Large intestine (tissue), 3 donors: ENCODE measurements around the gene CCDC28B. TPM values are rescaled to one million over a fixed set of nuclear protein-coding genes. Genes with fewer than 3 reads are reported as not detected.

ENCODE experiments used
- DNase-seq, 2 donors: peaks; one replicate each; pipeline versions ENCODE4 v3.0.0 to v3.0.0-alpha.2; 2013
- H3K27ac ChIP-seq: one replicate; pipeline ENCODE4 v1.5.1; 2013; ENCODE audit warnings: low read length
- H3K27me3 ChIP-seq: 2 replicates; pipeline ENCODE4 v1.6.1; 2013; ENCODE audit warnings: low read length; ENCODE audit not compliant: control insufficient read depth, insufficient read depth
- H3K36me3 ChIP-seq: 2 replicates; pipeline ENCODE4 v1.6.1; 2013; ENCODE audit warnings: low read length; ENCODE audit not compliant: control insufficient read depth, insufficient read depth
- H3K4me1 ChIP-seq: one replicate; pipeline ENCODE4 v1.6.1; 2013; ENCODE audit warnings: low read length; ENCODE audit not compliant: control insufficient read depth, insufficient read depth
- H3K4me3 ChIP-seq: one replicate; pipeline ENCODE4 v1.5.1; 2013; ENCODE audit warnings: low read length
- H3K9me3 ChIP-seq: one replicate; pipeline ENCODE4 v1.6.1; 2013; ENCODE audit warnings: mild to moderate bottlenecking, low read depth, low read length, moderate library complexity; ENCODE audit not compliant: control insufficient read depth
- WGBS: methylation state at CpG from one replicate; pipeline ENCODE4 v1.1.5; 2013; ENCODE audit warnings: low lambda C conversion rate; ENCODE audit not compliant: insufficient coverage; 5-methylcytosine and 5-hydroxymethylcytosine counted together
- polyA plus RNA-seq: library from polyadenylated mRNA; unstranded; fragments of 120-200 nt; gene quantifications from one replicate; pipeline ENCODE4 v1.2.1, GENCODE V29; 2013

Gene CCDC28B
- polyA plus RNA-seq, 1 donor = 13.3 TPM

GRCh38 chr1:32192220-32192948, 8.0 kb upstream of the CCDC28B start:
- Histone ChIP-seq H3K27me3 (no peaks in the 10 kb centered on the region), H3K27ac (no peak overlapping the region), H3K9me3 (no peaks in the 10 kb centered on the region), H3K36me3 (peaks cover 95% of the 10 kb centered on the region), H3K4me1 (peaks cover under 1% of the 10 kb centered on the region), H3K4me3 (no peak overlapping the region)
- no peak for DNase-seq
- WGBS = no CpG with 5 or more reads among the region's 8 CpGs

- no peaks in the 10 kb centered on the region for H3K9me3 ChIP-seq
- WGBS = no CpG with 5 or more reads among the region's 6 CpGs
Measured at GRCh38 chr1:32194984-32195383, 5.4 kb upstream of the CCDC28B start.

GRCh38 chr1:32195531-32195930, 4.9 kb upstream of the CCDC28B start:
- DNase-seq = no peak
- peaks cover 11% of the 10 kb centered on the region for H3K4me1 ChIP-seq
- H3K9me3 ChIP-seq = no peaks in the 10 kb centered on the region
- peaks cover 77% of the 10 kb centered on the region for H3K36me3 ChIP-seq
- WGBS = no CpG with 5 or more reads among the region's 3 CpGs
- H3K4me3 ChIP-seq = no peak overlapping the region
- H3K27me3 ChIP-seq = no peaks in the 10 kb centered on the region
- H3K27ac ChIP-seq = no peak overlapping the region

More at GRCh38 chr1:32194984-32195383, 5.4 kb upstream of the CCDC28B start:
- Histone ChIP-seq H3K4me3 (no peak overlapping the region), H3K27ac (no peak overlapping the region), H3K4me1 (peaks cover 7% of the 10 kb centered on the region), H3K27me3 (no peaks in the 10 kb centered on the region), H3K36me3 (peaks cover 83% of the 10 kb centered on the region)
- DNase-seq = no peak

- no peak for DNase-seq
- Histone ChIP-seq H3K36me3 (peaks cover 72% of the 10 kb centered on the region), H3K4me3 (no peak overlapping the region), H3K27me3 (no peaks in the 10 kb centered on the region), H3K27ac (no peak overlapping the region), H3K9me3 (peaks cover 2% of the 10 kb centered on the region), H3K4me1 (peaks cover 14% of the 10 kb centered on the region)
Measured at GRCh38 chr1:32195972-32196823, 4.2 kb upstream of the CCDC28B start.

GRCh38 chr1:32197074-32197473, 3.3 kb upstream of the CCDC28B start:
- Histone ChIP-seq H3K36me3 (peaks cover 63% of the 10 kb centered on the region), H3K27ac (no peak overlapping the region), H3K4me1 (peaks cover 22% of the 10 kb centered on the region), H3K9me3 (peaks cover 2% of the 10 kb centered on the region), H3K27me3 (no peaks in the 10 kb centered on the region), H3K4me3 (no peak overlapping the region)
- no CpG with 5 or more reads among the region's 1 CpG for WGBS
- DNase-seq = peak in 1 of 2 donors; percentile 37

- WGBS = no CpG with 5 or more reads among the region's 6 CpGs
- H3K27ac ChIP-seq = no peak overlapping the region
- no peak for DNase-seq
- H3K27me3 ChIP-seq = no peaks in the 10 kb centered on the region
- H3K4me3 ChIP-seq = no peak overlapping the region
- peaks cover 22% of the 10 kb centered on the region for H3K4me1 ChIP-seq
- peaks cover 56% of the 10 kb centered on the region for H3K36me3 ChIP-seq
- peaks cover 2% of the 10 kb centered on the region for H3K9me3 ChIP-seq
Measured at GRCh38 chr1:32197837-32198236, 2.6 kb upstream of the CCDC28B start.

- Histone ChIP-seq H3K27me3 (no peaks in the 10 kb centered on the region), H3K27ac (no peak overlapping the region), H3K9me3 (peaks cover 2% of the 10 kb centered on the region), H3K4me3 (no peak overlapping the region), H3K36me3 (peaks cover 50% of the 10 kb centered on the region), H3K4me1 (peaks cover 22% of the 10 kb centered on the region)
- WGBS = no CpG with 5 or more reads among the region's 3 CpGs
- DNase-seq = no peak
Measured at GRCh38 chr1:32198237-32199042, 2.0 kb upstream of the CCDC28B start.

GRCh38 chr1:32199043-32199716, 1.2 kb upstream of the CCDC28B start:
- Histone ChIP-seq H3K4me1 (peaks cover 22% of the 10 kb centered on the region), H3K27ac (no peak overlapping the region), H3K36me3 (peaks cover 42% of the 10 kb centered on the region), H3K9me3 (peaks cover 2% of the 10 kb centered on the region), H3K4me3 (no peak overlapping the region), H3K27me3 (no peaks in the 10 kb centered on the region)
- no CpG with 5 or more reads among the region's 4 CpGs for WGBS
- no peak for DNase-seq

GRCh38 chr1:32199717-32200072, 700 bp upstream of the CCDC28B start:
- DNase-seq = no peak
- peaks cover 2% of the 10 kb centered on the region for H3K9me3 ChIP-seq
- WGBS = no CpG with 5 or more reads among the region's 6 CpGs
- H3K4me1 ChIP-seq = peaks cover 22% of the 10 kb centered on the region
- peak overlapping the region; percentile 52 for H3K4me3 ChIP-seq
- H3K27me3 ChIP-seq = no peaks in the 10 kb centered on the region
- H3K27ac ChIP-seq = peak overlapping the region; percentile 67
- H3K36me3 ChIP-seq = peaks cover 37% of the 10 kb centered on the region
